Posterior vena cava (tissue), 2 donors: ENCODE results near the gene LMX1B. TPM values are rescaled to one million over a fixed set of nuclear protein-coding genes. Genes with fewer than 3 reads are reported as not detected.
"Not testable (repeated sequence)": the region's sequence is repeated elsewhere in the genome, so short reads cannot be mapped to it uniquely, and the experiment has no call there.

Source experiments
- DNase-seq: peaks from one replicate; pipeline ENCODE4 v3.0.0-alpha.2; 2020; ENCODE audit warnings: low spot score
- intact Hi-C, 2 donors: fragments of 100-400 bp; cut with DNase I; formaldehyde crosslinking; loops; one replicate each; pipeline versions ENCODE4 v1.14.1 to v1.14.2; 2022 to 2023
- total RNA-seq, 2 donors: library from RNA; stranded (reverse); fragmentation: NEBNext Ultra II Directional; extraction: Animal tissue kit (Norgen Biotek cat#: 25700); gene quantifications; one replicate each; pipeline ENCODE4 v1.2.1, GENCODE V29; 2021
- donor health status: DM: yes; HTN: yes; CAD: no.
- donor health status: DM: yes; HTN: yes; CAD: no.

Gene LMX1B
- total RNA-seq, 2 donors from 2014 or later, result 1.4 to 1.6 TPM

DNA sequence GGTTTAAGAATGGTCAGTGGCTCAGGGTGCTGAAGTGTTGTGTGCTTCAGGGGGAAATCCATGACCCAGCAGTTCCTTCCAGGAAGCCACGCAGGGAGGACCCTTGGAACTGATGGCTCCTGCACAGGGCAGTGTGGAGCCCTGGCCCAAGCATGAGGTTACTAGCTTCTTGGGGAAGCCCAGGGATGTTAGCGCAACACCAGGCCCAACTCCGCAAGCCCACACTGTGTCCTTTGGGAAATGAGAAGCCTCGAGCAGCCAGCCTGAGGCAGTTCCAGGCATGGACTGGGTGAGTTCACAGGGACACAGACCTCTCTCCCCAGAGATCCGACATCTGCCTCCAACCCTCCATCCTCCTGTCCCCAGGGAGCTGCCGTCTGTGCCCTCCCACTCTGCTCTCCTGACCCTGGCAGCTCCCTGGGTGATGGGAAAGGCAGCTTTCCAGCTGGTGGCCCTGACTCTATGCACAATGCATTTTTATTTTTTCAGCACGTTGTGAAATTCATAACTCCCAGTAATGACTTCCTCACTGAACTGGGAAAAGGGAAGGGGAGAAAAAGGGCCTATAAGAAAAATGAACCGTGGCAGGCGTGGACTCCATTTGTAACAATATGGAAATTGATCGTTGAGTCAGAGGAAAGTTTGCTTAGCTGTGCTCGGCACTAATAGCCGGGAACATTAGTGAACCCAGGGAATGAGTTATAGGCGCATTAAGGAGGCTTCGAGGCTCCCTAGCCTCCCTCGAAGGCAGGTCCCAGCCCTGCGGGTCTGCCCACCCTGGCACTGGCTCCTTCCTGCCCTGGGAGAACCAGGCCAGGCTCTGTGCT is 34.1 kb downstream of the LMX1B start:
- intact Hi-C loops, result no loop called here
- DNase-seq, result no peak

DNA sequence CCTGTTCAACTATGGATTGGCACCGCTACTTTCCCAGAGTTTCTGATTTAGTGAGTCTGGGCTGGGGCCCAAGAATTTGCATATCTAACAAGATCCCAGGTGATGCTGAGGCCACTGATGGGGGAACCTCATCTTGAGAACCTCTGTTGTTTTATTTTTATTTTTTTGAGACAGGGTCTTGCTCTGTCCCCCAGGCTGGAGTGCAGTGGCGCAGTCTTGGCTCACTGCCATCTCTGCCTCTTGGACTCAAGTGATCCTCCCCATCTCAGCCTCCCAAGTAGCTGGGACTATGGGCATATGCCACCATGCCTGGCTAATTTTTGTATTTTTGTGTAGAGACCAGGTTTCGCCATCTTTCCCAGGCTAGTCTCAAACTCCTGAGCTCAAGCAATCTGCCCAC is 35.7 kb downstream of the LMX1B start:
- intact Hi-C loops, result no loop called here
- no peak for DNase-seq

DNA sequence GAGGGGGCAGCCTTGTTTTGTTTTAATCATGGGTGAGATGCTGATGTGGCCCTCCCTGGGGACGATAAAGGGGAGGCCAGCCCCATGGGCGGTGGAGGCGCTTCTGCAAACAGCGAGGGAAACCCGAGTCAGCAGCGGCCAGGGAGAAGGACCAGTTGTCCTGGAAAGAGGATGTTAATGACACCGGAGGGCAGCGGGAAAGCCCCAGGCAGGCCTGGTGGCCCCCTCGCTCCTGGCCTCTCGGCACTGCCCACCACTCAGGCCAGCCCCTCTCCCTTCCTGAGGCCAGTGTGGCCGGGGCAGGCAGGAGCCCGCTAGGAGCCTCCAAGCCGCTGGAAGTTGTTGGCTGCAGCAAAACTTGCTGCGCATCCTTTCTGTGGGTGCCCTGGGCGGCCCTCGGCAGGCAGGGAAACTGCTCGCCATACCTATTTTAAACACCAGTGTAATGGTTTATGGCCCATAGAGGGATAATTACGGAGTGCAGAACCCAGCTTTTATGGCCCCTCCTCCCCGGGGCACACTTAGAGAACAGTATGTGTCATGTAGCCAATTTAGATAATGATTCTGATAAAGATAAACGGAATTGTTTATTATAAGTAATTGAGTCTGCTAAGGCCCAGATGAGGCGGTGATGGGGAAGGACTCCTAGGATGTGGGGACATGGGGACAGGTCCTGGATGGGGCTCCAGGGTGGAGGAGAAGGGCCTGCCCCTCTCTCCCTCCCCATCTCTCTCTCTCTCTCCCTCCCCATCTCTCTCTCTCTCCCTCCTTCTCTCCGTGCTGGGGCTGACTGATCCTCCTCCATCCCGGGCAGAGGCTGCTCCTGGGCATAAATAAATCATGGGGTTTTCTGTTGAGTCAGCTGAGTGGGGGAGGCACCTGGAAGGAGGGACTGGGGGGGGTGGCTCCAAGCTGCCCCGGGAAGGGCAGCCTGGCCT is 36.9 kb downstream of the LMX1B start:
- intact Hi-C loops, result no loop called here
- no peak for DNase-seq

DNA sequence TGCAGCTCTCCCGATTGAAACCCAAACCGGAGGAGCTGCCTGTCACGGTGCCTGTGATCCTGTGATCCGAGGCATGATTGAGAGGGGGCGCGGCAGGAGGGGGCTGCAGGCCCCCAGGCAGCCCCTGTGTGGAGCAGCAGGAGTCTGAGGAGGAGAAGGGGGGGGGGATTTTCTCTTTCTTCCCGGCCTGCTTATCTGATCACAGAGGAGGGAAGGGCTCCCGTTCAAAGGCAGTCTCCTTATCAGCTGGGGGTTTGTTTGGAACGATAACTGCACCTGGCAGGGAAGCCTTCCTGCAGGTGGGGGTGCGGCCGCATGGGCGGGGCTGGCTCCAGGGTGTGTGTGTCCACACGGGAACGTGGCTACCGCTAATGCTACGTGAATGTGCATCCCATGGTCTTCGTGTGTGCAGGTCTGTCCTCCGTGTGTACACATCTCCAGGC is 38.4 kb downstream of the LMX1B start:
- DNase-seq, result no peak
- intact Hi-C loops, result no loop called here

DNA sequence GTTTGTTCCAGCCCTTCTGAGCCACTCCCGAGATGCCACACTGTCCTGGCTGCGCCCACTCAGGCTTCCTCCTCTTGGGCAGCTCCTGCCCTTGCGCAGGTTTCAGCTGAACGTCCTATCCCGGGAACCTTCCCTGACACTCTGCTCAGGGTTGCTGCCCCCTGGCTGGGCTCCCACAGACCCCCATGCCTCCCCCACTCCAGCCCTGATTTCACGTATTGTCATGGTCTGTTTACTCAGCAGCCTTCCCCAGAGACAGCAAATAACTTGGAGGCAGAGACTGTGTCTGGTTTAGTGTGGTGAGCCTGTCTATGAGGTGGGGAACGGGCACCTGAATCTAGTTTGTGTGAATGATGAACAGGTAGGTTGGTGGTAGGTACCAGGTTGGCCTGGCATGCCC is 40.4 kb downstream of the LMX1B start:
- no peak for DNase-seq
- intact Hi-C loops, result no loop called here

DNA sequence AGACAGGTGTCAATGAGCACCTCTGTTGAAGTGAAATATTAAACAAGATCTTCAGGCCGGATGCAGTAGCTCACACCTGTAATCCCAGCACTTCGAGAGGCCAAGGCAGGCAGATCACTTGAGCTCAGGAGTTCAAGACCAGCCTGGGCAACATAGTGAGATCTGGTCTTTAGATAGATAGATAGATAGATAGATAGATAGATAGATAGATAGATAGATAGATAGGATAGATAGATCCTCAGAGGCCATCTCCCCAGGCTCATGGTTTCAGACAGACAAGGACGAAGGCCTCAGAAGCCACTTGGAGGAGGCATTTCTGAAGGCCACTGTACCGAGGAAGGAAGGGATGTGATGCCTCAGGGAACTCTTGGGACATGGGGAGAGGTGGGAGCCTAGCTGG is 42.5 kb downstream of the LMX1B start:
- intact Hi-C loops, DNase-seq: not testable (repeated sequence)

DNA sequence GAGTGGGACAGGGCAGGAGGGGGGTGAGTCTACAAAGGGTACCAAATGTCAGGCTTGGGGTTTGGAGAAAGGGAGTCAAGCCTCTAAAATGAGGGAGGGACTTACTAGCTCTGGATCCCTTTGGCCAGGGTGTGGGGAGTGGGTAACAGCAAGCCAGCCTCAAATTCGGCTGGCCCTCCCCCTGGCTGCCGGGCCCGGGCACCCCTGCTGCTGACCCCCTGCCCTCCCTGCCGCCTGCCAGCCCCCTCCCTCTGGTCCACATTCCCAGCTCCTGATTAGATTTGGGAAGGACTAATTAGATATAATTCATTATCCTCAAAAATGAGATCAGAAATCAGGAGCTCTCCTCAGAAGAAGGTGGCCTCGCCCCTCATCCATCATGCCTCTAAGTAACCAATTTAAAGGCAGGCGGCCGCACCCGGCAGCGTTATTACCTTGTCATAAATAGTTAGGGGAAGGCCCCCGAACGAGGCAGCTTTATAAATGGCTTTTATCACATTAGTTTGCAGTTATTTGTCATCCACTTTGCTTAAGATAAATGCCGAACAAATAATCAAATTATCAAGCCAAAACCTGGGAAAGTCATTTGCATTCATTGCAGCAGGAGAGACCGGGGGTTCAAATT is 44.6 kb downstream of the LMX1B start:
- DNase-seq, result no peak
- intact Hi-C loops, result no loop called here

DNA sequence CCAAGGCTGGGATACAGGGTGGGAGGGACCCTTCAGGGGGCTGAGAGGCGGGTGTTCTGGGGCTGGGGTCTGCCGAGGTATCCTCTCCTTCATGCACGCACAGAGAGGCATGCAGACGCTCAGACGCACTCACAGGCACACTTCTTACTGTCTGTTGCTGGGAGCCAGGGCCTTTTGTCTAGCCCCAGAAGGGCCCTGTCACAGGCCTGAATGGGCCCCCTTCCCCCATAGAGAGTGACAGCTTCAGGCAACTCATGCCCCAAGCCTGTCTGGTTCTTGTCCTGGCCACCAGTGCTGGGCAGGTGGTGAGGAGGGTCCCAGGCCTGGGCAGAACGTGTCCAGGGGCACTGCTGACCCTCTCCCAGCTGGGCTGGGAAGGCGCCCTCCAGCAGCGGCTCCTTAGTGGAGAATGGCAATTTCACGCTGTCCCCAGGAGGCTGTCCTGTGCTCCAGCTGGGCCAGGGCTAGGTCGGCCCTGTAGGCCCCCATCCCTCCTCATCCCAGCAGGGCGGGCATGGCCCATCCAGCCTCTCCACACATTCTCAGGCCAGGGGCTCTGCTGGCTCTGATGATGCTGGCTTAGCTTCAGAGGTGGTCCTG is 45.3 kb downstream of the LMX1B start:
- DNase-seq, result no peak
- intact Hi-C loops, result no loop called here

DNA sequence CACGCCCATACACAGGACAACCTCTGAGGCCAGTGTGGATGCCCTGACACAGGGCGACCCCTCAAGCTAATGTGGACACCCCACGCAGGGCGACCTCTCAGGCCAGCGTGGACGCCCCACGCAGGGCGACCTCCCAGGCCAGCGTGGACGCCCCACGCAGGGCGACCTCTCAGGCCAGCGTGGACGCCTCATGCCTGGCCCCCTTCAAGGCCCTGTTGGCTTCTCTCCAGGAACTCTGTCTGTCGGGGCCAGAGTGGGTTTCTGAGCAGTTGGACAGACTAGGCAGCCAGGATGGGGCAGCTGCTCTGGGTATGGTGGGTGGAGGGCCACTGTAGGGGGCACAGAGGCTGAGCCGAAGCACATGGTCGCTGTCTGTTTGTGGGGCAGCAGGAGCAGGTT is 47.4 kb downstream of the LMX1B start:
- DNase-seq, result no peak
- intact Hi-C loops, result loop anchor here in 1 of 2 donors (5.0 kb wide), 2 partner anchors 949 to 1219 kb away; no protein-coding TSS in a partner anchor

DNA sequence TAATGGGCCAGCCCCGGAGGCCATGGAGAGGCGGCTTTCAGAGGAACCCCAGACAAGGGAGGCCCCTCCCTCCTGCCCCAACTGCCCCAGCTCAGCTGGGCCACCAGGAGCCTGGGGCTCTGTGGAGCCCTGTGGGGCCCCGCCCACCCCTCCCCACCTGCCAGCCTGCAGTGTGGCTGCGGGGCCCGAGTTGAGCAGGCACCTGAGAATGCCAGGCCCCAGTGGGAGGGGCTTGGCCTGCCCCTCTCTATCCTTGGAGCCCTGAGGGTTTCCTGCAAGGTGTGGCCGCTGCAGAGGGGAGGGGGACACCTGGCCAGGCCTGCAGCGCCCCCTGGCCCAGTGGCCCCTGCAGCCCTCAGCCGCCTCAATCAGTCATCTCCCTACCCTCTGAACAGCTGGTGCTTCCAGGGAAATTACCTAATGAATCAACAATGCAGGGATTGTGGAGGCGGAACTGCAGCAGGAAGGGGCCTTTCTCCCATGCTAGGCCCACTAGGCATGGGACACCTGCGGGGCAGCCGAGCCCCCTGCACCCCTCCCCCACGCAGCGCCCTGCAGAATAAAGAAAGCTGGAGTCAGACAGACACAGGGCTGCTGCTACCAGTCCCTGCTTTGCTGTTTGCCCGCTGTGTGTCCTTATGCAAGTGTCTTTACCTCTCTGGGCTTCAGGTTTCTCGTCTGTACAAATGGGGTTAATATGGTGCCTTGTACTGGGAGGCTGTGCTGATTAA is 48.0 kb downstream of the LMX1B start:
- DNase-seq, result no peak
- intact Hi-C loops, result loop anchor here in 1 of 2 donors (5.0 kb wide), 2 partner anchors 949 to 1219 kb away; no protein-coding TSS in a partner anchor

DNA sequence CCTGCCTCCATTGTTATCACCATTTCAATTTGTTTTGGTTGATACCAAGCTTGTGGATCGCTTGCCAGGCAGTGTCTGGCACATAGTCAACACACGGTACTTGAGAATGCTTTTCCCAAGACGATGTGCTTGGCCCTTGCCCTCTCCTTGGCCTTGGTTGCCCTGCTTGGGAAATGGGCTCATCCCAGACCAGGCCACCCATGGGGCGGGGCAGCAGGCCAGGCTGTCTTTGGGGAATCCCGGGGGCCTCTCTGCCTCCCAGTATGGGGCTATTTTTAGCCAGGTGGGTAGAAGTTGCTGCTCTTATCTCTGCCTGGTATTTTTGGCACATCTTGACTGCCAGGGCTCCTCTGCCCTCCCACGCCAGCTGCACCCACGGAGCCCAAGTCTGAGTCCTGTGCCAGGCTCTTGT is 49.9 kb downstream of the LMX1B start:
- no peak for DNase-seq
- intact Hi-C loops, result loop anchor here in 1 of 2 donors (5.0 kb wide), 2 partner anchors 951 to 1221 kb away; no protein-coding TSS in a partner anchor

DNA sequence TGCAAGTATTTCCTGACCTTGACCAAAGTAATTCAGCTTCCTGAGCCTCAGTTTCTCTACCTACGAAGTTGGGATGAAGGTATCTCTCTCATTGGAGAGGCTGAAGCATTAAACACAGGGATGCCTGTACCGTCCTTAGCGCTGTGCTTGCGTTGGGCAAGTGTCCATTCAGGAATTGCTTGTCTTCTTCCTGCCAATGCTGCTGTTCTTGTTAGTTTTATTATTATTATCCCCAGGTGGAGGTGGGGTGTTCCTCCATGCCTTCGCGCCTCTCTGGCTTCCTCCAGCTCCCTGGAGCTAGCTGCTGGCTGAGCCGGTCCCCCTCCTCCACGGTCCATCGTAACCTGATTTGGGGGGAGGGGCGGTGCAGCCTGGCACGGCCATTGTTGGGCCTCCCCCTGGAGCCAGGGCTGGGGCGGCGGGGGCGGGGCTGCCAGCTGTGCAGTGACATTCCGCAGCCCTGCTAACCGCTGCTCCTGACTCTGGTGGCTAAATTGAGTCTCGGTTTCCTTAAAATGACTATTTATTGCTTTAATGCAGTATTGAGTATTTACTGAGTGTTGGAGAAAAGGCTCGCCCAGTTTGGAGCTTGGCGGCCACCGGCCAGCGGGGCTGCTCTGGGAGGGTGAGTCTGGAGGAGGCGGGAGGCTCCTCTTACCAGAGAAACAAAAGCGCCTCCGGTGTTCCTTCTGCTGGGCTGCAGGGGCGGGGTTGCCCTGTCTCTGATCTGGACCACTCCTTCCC is 51.3 kb downstream of the LMX1B start:
- intact Hi-C loops, result loop anchor here in 1 of 2 donors (5.0 kb wide), 2 partner anchors 953 to 1223 kb away; no protein-coding TSS in a partner anchor
- DNase-seq, result no peak

DNA sequence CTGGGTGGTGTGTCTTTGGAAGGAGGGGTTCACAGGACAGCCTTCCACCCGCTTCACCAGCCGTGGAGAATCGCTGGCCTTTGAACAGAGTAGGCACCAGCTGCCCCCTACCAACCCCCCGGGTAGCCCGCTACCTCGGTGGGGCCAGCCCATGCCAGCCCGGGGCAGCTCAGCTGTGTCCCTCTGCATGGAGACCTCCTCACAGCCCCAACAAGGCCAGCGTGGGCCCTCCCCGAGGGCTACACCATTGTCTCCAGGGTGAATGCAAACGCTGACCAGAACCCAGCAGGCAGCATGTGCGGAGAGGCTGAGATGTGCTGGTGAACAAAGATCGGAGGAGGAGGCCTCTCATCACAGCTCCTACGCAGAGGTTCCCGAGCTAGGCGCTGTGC is 51.9 kb downstream of the LMX1B start:
- DNase-seq, result no peak
- intact Hi-C loops, result no loop called here

DNA sequence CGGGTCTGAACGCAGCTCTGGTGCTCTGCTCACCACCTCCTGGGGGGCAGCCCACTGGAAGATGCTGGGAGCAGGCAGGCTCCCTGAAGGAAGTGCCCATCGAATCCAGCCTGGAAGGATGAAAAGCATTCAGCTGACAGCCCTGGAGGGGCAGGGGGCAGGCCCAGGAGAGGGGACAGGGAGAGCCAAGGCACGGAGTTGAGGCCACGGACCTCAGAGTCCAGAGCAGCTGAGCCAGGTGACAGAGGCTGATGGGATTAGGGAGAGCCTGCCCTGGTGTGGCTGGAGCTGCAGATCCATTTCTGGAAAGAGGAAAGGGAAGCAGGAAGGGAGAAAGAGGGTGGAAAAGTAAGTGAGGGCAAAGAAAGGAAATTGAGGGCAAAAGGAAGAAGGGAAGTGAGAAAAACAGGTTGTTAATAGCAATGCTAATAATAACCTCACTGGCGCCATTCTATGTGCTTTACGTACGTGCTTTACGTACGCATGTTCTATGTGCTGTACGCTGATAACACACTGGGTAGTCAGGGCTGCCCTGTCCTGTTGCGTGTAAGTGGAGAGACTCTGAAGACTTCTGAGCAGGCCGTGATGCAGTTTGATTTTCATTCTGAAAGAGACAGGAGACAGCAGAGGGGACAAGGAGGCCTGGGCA is 52.6 kb downstream of the LMX1B start:
- intact Hi-C loops, result no loop called here
- no peak for DNase-seq

DNA sequence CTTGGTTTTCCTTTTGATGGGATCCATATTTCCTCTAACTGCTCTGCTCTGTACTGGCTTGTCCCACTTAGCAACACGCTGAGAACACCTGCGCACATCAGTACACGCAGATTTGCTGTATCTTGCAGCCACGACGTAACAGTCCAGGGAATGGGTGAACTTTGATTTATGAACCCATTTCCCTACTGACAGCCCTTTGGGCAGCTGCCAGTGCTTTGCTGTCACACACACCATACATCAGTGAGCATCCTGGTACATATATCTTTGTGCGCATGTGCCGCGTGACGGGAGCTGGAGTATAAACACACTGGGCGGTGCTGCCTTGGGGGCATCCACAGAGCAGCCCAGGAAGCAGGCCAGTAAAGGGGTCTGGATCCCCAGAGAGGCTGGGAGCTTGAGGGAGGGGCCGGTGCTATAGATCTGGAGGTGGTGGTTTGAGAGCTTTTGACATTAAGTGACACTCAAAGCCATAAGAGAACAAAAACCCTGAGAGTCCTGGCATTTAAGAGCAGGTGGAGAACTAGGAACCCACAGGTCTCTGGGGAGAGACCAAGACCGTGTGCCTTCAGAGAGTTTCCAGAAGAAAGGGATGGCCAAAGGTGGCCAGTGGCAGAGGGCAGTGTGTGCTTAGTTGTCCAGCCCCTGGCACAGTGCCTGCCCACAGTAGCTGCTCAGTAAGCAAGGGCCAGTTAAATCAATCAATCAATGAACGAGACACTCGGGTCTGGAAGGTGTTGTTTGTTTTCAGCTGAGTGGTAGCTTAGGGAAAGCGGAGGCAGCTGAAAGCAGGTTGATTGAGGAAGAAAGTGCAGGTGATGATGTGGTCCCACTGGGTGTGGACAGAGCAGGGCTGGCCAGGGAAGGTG is 53.7 kb downstream of the LMX1B start:
- intact Hi-C loops, result no loop called here
- no peak for DNase-seq

DNA sequence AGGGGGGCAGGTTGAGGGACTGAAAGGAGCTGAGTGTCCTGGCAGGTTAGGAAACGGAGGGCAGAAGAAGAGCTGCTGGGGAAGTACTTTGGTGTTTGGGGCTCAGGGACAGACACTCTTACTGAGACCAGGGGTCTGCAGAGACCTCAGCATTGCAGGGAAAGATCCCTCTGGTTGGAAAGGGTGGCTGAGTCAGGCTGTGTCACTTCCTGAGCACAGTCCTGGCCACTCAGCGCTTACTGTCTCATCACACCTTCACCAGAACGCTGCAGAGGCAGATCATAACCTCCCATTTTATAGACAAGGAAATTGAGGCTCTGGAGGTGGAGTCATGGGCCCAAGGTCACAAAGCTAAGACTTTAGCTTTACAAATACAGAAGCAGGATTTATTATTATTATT is 54.3 kb downstream of the LMX1B start:
- intact Hi-C loops, result no loop called here
- DNase-seq, result no peak
